NCI-H1930 (cell line): ENCODE results near the gene FPGS.
"Not testable (repeated sequence)": the region's sequence is repeated elsewhere in the genome, so short reads cannot be mapped to it uniquely, and the experiment has no call there.

Source experiments
- DNase-seq, 2 experiments: peaks; one replicate each; lab custom pipeline; 2025; lab: John Stamatoyannopoulos, UW

FPGS gene

DNA sequence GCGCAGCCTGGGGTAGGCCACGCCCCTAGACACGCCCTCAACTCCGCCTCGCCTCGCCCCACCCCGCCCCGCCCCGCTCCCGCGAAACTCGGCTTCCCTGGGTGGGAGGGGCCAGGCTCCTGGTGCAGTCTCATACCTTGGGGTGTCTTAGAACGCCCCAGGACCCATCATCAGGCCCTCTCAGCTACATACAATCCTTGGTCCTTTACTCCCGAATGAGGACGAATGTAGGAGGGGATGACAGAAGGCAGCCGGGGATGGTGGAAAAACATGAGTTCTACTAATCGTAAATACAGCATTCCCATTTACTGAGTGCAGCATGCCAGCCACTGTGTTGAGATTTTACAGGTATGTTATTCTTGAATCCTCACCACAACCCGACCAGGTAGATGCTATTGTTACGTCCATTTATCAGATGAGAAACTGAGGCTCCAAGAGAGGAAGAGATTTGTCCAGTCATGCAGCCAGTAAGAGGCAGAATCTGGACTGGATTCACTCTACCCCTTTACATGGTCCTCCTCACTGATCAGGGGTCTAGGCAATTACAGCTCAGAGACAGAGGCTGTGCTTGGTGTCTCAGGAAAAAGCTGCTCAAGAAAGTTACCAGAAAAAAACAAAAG is 31.0 kb upstream of the FPGS start:
- DNase-seq = no peak

DNA sequence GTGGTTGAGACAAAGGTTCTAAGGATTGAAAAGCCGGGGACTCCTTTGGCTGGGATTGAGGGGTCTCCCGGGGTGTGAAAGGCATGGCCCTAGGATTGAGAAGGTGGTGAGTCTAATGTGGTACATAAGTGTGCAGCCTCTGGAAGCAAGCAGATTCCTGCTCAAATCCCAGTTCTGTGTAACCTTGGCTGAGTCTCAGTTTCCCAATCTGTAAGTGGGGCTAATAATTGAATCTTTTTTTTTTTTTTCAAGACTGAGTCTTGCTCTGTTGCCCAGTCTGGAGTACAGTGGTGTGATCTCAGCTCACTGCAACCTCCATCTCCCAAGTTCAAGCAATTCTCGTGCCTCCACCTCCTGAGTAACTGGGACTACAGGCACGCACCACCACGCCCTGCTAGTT is 30.1 kb upstream of the FPGS start:
- DNase-seq = no peak

GRCh38 chr9:127773272-127773671 is 29.4 kb upstream of the FPGS start:
- no peak for DNase-seq

GRCh38 chr9:127773981-127774380 is 28.7 kb upstream of the FPGS start:
- DNase-seq = no peak

DNA sequence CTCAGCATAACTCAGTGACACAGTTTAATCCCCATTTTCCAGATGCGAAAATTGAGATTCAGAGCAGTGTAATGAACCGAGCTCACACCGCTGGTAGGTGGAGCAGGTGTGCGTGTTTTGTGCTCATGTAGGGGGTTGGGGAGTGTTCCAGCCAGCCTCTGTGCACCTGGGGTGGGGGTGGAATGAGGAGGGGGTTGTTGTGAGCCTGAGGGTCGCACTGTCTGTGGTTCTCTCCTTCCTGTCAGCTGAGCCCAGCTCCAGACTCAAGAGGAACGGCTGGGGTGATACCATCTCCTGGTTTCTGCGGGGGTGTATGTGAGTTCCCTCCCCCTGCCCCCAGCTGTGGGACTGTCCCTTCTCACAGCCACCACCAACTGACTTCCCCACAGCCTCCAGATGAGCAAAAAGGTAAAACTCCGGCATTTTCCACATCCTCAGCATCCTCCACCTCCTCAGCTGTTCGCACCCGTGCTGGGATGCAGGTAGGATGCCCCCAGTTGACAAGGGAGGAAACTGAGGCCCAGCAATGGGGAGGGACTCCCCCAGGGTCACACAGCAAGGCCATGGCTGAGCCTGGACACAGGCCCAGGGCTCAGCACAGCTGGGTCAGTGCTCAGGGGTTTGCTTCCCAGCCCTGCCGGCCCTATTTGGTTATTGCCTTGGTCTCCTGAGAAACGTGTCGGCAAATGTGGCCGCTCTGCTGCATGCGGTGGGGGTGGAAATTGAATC is 26.3 kb upstream of the FPGS start:
- DNase-seq = no peak

DNA sequence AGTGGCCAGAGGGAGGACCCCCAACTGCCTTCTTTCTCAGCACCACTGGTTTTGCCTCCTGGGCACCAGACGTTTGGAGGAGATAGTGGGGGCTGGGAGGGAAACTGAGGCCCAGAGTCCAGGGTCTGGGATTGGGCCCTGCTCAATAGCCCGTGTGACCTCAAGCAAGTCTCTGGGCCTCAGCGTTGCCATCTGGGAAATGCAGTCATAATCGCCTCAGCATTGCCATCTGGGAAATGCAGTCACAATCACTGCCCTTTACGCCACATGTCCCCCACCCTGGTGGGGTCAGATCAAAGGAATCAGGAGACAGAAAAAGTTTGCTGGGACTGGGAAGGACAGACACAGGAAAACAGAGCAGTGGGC is 25.8 kb upstream of the FPGS start:
- no peak for DNase-seq

DNA sequence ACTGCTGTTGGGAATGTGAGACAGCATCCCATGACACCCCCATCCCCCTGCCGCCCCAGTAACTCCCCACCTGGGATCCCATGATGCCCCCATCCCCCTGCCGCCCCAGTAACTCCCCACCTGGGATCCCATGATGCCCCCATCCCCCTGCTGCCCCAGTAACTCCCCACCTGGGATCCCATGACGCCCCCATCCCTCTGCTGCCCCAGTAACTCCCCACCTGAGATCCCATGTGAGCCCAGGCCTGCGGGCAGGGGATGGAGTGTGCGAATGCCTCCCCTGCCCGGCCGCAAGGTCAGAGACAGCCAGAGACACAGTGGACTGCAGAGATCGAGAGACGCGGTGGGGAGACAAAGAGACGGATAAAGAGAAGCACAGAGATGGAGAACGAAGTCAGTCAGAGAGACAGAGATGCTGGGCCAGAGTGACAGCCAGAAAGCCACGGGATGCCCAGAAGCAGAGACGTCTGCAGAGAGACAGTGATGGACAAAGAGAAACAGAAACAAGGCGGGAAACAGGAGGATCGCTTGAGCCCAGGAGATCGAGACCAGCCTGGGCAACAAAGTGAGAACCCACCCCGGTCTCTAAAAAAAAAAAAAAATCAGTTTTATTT is 25.2 kb upstream of the FPGS start:
- DNase-seq = no peak

DNA sequence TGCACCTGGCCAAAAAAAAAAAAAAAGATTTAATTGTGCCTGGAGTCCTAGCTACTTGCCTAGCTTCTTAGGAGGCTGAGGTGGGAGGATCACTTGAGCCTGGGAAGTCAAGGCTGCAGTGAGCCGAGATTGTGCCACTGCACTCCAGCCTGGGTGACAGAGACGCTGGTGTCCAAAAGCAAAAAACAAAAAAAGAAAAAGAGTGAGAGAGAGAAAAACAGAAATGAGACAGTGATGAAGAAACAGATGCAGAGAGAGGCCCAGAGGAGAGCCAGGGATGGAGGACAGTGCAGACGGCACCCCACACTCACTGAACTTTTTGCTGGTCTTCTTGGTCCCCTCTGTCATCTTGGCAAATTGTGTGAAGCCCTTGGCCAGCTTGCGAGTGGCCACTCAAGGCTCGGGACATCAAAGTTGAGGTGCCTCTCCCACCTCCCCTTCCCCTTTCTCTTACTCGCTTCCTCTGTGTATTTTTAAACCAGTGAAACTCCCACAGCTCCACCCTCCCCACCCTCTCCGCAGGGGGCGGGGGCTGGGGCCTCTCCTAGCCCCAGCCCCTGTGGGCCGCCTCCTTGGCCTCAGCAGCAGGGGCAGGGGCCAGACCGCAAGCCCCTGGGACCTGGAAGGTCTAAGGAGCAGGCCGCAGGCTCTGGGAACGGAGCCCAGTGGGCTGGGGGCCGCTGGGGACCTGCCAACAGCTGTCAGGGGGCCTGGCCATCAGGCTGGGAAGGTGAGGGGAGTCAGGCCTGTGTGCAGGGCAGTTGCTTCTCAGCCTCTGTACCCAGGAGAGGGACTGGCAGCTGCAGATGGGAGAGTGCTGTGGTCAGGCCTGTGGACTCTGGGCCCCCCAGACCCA is 24.2 kb upstream of the FPGS start, which contains the start of gene SH2D3C:
SH2D3C (minus strand) TSS at position 387 of the 856 bp plus-strand sequence; CDS start at position 348, 39 bp downstream.
- no peak for DNase-seq

DNA sequence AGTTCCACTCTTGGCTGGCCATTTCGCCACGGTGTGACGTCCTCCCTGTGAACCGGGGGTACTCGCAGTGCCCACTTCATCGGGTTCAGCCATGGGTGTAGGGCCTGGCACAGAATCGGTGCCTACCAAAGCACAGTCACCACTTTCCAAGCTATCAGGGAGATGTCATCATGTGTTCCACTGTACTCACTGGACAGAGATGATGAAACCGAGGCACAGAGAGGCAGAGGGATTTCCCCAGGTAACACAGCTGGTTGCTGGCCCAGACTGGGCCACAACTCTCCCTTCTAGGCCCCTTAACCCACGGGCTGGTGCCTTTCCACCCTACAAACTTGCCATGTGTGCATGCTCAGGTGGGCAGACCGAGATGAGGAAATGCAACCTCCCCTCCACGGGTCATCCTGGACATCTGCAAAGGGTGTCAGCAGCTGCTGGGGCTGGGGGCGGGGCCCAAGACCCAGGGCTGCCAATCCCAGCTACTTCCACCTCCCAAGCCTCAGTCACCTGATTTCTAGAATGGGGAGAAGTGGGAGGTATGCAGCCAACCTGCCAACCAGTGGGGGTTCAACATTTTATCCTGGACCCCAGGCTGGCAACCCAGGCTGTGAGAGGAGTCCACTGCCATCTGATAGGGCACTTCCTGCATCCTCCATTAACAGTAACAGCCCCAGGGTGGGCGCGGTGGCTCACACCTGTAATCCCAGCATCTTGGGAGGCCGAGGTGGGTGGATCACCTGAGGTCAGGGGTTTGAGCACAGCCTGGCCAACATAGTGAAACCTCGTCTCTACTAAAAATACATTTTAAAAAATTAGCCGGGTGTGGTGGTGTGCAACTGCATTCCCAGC is 23.3 kb upstream of the FPGS start:
- DNase-seq = no peak

GRCh38 chr9:127780126-127780885 is 22.4 kb upstream of the FPGS start:
- no peak for DNase-seq

DNA sequence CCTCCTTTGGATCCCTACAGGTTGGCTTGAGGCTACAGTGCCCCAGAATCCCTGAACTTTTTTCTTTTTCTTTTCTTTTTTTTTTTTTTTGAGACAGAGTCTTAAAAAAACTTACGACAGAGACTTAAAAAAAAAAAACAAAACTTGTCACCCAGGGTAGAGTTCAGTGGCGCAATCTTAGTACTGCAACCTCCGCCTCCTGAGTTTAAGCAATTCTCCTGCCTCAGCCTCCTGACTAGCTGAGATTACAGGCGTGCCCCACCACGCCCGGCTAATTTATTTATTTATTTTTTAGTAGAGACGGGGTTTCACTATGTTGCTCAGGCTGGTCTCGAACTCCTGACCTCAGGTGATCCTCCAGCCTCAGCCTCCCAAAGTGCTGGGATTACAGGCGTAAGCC is 21.8 kb upstream of the FPGS start:
- not testable (repeated sequence) for DNase-seq

GRCh38 chr9:127781806-127782205 is 20.9 kb upstream of the FPGS start:
- no peak for DNase-seq

DNA sequence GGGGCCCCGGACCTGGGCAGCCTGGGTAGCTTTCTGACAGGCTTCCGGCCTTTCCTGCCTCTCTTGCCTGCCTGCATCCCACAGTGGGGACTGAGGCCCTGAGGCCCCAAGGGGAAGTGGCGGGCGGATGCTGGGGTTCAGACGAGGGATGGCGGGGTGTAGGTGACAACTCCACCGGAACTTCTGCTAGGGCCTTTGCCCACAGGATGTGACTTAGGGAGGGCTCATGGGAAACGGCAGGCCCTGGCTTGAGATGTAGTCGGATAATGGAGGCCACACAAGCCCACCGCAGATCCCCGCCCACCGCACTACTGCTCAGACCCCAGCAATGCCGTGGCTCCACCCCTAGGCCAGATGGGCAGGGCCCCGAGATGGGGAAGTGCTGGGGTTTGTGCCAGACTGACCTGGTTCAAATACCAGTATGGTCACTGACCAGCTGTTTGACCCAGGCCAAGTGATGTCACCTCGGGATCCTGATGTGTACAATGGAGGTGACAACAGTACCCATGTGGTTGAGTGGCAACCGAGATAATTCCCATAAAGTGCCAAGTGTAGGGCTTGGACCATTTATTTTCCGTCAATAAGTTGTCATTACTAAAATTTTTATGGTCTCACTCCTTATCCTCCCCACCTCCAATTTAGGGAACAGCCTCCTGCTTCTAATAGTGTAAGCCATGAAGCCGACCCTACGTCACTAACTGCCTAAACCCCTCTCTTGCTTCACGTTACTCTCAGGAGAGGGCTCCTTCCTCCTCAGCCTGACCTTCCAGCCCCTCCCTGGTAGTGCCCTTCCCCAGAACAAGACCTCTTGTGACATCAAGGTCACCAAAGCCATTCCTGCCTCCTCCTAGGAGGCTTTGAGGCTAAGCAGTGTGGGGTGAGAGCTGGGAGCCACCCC is 19.3 kb upstream of the FPGS start:
- no peak for DNase-seq

DNA sequence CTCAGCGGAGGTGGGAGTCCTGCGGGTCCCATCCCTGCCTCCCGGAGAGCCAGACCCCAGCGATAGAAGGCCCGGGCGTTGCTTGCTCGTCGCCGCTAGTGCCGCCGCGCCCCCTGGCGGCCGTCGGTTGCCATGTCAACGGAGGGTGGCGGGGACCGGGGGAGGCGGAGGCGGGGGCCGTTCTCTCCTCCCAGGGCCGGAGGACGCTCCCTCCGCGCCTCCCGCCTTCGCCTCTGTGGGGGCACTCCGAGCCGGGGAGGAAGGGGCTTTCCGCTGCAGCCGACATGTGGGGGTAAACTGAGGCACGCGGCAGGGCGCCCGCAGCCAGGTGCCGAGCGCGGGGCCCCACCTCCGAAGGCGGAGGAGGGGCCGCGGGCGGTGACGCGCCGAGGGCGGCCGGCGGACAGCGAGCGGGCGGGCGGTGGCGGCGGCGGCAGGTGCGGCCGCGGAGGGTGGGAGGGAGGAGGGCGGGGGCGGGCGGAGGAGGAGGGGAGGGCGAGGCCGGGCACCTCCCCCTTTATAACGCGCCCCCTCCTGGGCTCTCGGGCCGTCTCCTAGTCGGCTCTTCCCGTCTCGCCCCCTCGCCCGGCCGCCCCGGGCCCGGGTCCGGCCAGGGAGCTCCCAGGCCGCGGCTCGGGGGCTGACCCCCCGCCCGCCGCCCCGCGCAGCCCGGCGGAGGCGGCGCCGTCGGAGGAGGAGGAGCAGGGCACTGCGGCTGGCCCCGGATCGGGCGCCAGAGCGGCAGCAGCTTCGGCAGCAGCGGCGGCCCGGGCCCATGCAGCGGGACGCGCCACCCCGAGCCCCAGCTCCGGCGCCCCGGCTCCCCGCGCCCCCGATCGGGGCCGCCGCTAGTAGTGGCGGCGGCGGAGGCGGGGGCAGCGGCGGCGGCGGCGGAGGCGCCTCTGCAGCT is 17.4 kb upstream of the FPGS start:
- peak; percentile 69 to 85 for DNase-seq

DNA sequence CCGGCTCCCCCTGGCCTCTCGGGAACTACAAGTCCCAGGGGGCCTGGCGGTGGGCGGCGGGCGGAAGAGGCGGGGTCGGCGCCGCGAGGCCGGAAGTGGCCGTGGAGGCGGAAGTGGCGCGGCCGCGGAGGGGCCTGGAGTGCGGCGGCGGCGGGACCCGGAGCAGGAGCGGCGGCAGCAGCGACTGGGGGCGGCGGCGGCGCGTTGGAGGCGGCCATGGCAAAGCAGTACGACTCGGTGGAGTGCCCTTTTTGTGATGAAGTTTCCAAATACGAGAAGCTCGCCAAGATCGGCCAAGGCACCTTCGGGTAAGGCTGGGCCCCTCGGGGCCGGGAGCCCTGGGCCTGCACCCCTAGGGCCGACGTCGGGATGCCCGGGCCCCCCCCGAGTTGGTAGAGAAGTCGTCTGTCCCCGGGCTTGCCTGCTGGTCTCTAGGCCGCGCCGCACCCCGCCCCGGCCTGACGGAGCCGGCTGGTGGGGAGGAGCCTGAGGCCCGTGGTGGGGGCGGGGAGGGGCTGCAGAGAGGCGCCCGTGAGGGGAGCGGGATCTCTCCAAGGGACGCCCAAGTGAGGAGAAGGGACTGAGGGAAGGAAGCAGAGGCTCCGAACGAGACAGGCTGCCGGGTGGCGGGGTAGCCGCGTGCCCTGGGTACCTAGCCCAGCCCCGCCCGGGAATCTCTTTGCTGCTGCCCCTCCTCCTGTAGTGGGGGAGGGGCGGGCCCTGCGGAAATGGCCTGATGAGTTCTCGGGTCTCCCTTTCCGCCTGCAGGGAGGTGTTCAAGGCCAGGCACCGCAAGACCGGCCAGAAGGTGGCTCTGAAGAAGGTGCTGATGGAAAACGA is 16.5 kb upstream of the FPGS start, which contains the start of gene CDK9:
CDK9 (plus strand) TSS at position 102 of the 840 bp plus-strand sequence; CDS start at position 217, 115 bp downstream.
- DNase-seq = peak; percentile 75 to 88

GRCh38 chr9:127786773-127787104 is 15.9 kb upstream of the FPGS start:
- DNase-seq = no peak

DNA sequence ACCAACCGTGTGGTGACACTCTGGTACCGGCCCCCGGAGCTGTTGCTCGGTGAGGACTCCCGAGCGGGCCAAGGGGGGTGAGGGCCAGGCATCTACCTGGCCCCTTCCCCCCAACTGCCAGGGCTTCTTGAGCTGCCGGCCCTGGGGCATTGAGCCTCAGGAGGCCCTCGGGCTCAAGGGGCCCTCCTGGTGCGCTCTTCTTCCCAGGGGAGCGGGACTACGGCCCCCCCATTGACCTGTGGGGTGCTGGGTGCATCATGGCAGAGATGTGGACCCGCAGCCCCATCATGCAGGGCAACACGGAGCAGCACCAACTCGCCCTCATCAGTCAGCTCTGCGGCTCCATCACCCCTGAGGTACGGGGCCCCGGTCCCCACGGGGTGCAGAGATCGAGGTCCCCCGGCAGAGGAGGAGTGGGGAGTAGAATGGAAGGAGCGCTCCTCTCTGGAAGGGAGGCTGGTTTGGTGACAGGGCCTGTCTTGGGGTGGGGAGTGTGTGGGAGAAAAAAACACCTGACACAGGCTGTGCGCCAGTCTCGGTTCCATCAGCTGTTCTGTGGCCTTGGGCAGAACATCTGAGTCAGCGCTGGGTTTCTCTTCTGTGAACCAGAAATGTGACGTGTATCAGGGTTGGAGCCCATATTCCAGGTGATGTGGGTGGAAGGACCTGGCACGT is 14.2 kb upstream of the FPGS start:
- DNase-seq = no peak
